Measurements from ENCODE around the gene SLC25A45. TPM values are rescaled to one million over a fixed set of nuclear protein-coding genes. Genes with fewer than 3 reads are reported as not detected.

The SLC25A45 gene
- total RNA-seq, 4 donors from 2014 or later, result 0.82 to 7.3 (median 6.8) TPM

GRCh38 chr11:65329944-65330403 lies 52.5 kb downstream of the SLC25A45 start:
- TF ChIP-seq CTCF (IDR thresholded peaks at IDR 0.05; ENCODE audit: low read depth), result no peak

GRCh38 chr11:65329478-65329877 lies 53.0 kb downstream of the SLC25A45 start:
- no peak for TF ChIP-seq CTCF (IDR thresholded peaks at IDR 0.05; ENCODE audit: low read depth)

GRCh38 chr11:65327021-65327420 lies 55.4 kb downstream of the SLC25A45 start:
- no peak for TF ChIP-seq CTCF (IDR thresholded peaks at IDR 0.05; ENCODE audit: low read depth)

GRCh38 chr11:65325435-65325834 lies 57.0 kb downstream of the SLC25A45 start:
- no peak for TF ChIP-seq CTCF (IDR thresholded peaks at IDR 0.05; ENCODE audit: low read depth)

Other genes with a start within 250 kb of the SLC25A45 start
- 10 to 100 TPM; 29.3 to 61.0 (median 46.0) TPM for gene SYVN1, start 248.1 kb downstream of the SLC25A45 start, total RNA-seq
- gene SPDYC, start 212.4 kb downstream of the SLC25A45 start, total RNA-seq, result not detected
- 100 to 1,000 TPM in 2 of 4 donors, 10 to 100 TPM in 2; 86.4 to 112 (median 95.7) TPM for gene CAPN1, start 200.7 kb downstream of the SLC25A45 start, total RNA-seq
- 1 to 10 TPM; 2.6 to 6.2 (median 4.9) TPM for gene POLA2, start 120.7 kb downstream of the SLC25A45 start, total RNA-seq
- 10 to 100 TPM; 16.5 to 38.6 (median 28.5) TPM for gene CDC42EP2, start 67.8 kb downstream of the SLC25A45 start, total RNA-seq
- 10 to 100 TPM; 20.1 to 34.1 (median 28.1) TPM for gene DPF2, start 48.8 kb downstream of the SLC25A45 start, total RNA-seq
- not detected for gene TIGD3, start 27.9 kb downstream of the SLC25A45 start, total RNA-seq
- 10 to 100 TPM; 32.5 to 44.7 (median 40.3) TPM for gene FRMD8, start 4.0 kb upstream of the SLC25A45 start, total RNA-seq
- gene NEAT1, start 40.2 kb upstream of the SLC25A45 start, total RNA-seq, result 100 to 1,000 TPM; 537 to 773 (median 608) TPM
- gene MALAT1, start 116.4 kb upstream of the SLC25A45 start, total RNA-seq, result over 10,000 TPM; 16,732 to 21,734 (median 18,618) TPM
- 10 to 100 TPM; 63.1 to 85.3 (median 67.0) TPM for gene SCYL1, start 142.4 kb upstream of the SLC25A45 start, total RNA-seq
- gene LTBP3, start 175.7 kb upstream of the SLC25A45 start, total RNA-seq, result 10 to 100 TPM; 24.8 to 81.3 (median 77.3) TPM
- 10 to 100 TPM; 24.2 to 66.2 (median 35.1) TPM for gene ZNRD2, start 187.8 kb upstream of the SLC25A45 start, total RNA-seq
- 10 to 100 TPM; 15.2 to 48.8 (median 31.0) TPM for gene FAM89B, start 189.9 kb upstream of the SLC25A45 start, total RNA-seq
- 10 to 100 TPM; 27.1 to 79.5 (median 45.7) TPM for gene EHBP1L1, start 193.4 kb upstream of the SLC25A45 start, total RNA-seq
- under 1 TPM in 1 of 4 donors, not detected in 3; 0.57 TPM for gene KCNK7, start 213.2 kb upstream of the SLC25A45 start, total RNA-seq
- gene MAP3K11, start 231.6 kb upstream of the SLC25A45 start, total RNA-seq, result 10 to 100 TPM; 25.2 to 58.6 (median 28.8) TPM
- gene PCNX3, start 233.1 kb upstream of the SLC25A45 start, total RNA-seq, result 10 to 100 TPM; 10.3 to 25.2 (median 11.2) TPM